ENCODE results near the gene WFS1. TPM values are rescaled to one million over a fixed set of nuclear protein-coding genes. Genes with fewer than 3 reads are reported as not detected.

WFS1 gene
- total and polyA plus RNA-seq, 2 of the 4 experiments (the other 2 are of a cell fraction) = 9.7 to 42.4 TPM

- no peak for DNase-seq
- Histone ChIP-seq H4K91ac (ENCODE audit: insufficient read depth, low read depth, low read length) (no peak overlapping the region), H4K8ac (ENCODE audit: low read depth in 2 of 2, low read length in 2 of 2) (no peak overlapping the region), H3K79me1 (ENCODE audit: low read depth in 1 of 2, low read length in 2 of 2) (no peaks in the 10 kb centered on the region), H2AK5ac (ENCODE audit: low read depth, low read length) (no peak overlapping the region), H3K14ac (replicated peaks; ENCODE audit: low read depth, low read length) (no peak overlapping the region), H3K9me3 (ENCODE audit: control insufficient read depth, insufficient read depth, low read length) (no peaks in the 10 kb centered on the region), H2BK15ac (ENCODE audit: low read depth, low read length) (no peak overlapping the region), H3K4me2 (ENCODE audit: low read depth, low read length) (no peak overlapping the region), H3K27ac (ENCODE audit: insufficient read depth, low read length) (no peak overlapping the region), H3K23ac (ENCODE audit: low read depth, low read length) (no peak overlapping the region), H2AK9ac (replicated peaks; ENCODE audit: low read depth, low read length, poor library complexity) (no peak overlapping the region), H4K5ac (ENCODE audit: low read depth, low read length) (no peak overlapping the region), H3K36me3 (ENCODE audit: control insufficient read depth, insufficient read depth, low read length) (no peaks in the 10 kb centered on the region), H3K4me1 (ENCODE audit: control insufficient read depth, insufficient read depth, low read length) (no peaks in the 10 kb centered on the region), H3K27me3 (ENCODE audit: control insufficient read depth, insufficient read depth, low read length) (peaks cover 10% of the 10 kb centered on the region; the same call in 1 of the 2 replicates), H2BK20ac (ENCODE audit: low read depth, low read length) (no peak overlapping the region), H3K9ac (ENCODE audit: low read depth, low read length) (no peak overlapping the region), H3K18ac (ENCODE audit: low read depth, low read length) (no peak overlapping the region), H3K9me1 (ENCODE audit: insufficient read depth, low read length) (no peaks in the 10 kb centered on the region), H2BK5ac (ENCODE audit: low read depth, low read length, poor library complexity, severe bottlenecking) (no peak overlapping the region), H4K20me1 (ENCODE audit: insufficient read depth, low read length) (no peaks in the 10 kb centered on the region), H3K4ac (ENCODE audit: low read depth, low read length) (no peak overlapping the region), H2AFZ (replicated peaks; ENCODE audit: low read length, poor library complexity) (peak overlapping the region; percentile 32), H2BK120ac (ENCODE audit: low read depth, low read length) (no peak overlapping the region), H3K4me3 (ENCODE audit: insufficient read depth, low read depth, low read length) (no peak overlapping the region), H3K56ac (ENCODE audit: extremely low read depth, insufficient read depth, low read length) (no peak overlapping the region)
- CTCF ChIA-PET = no interaction called here
- dilution Hi-C loops (cut with HindIII; ENCODE audit: low sequenced_read_pairs, unreplicated experiment) = no loop called here
- POLR2A ChIA-PET (ENCODE audit: unreplicated experiment) = no interaction called here
- no TSS peak for BruUV-seq (replicated peaks)
- ATAC-seq (ENCODE audit: low read depth) = no peak
- 66% methylated on average over 20 of the region's 21 CpGs; no CpG with 5 or more reads in 1 of the 2 experiments for WGBS, 2 experiments (ENCODE audit: extremely low coverage in 2 of 2, insufficient read length in 1 of 2)
- no peak for TF ChIP-seq POLR2A (IDR thresholded peaks at IDR 0.05; ENCODE audit: low read depth, low read length)
- no peak for TF ChIP-seq USF2 (IDR thresholded peaks at IDR 0.05; ENCODE audit: low read depth, low read length)
- TF ChIP-seq RAD21 (IDR thresholded peaks at IDR 0.05; ENCODE audit: low read length) = no peak
- TF ChIP-seq NFE2L2 (IDR thresholded peaks at IDR 0.05; ENCODE audit: low read depth, low read length) = no peak
- TF ChIP-seq FOS (IDR thresholded peaks at IDR 0.05; ENCODE audit: low read depth, low read length) = no peak
- TF ChIP-seq MAZ (IDR thresholded peaks at IDR 0.05; ENCODE audit: borderline replicate concordance, low read depth, low read length) = no peak
- intact Hi-C loops (cut with micrococcal nuclease) = no loop called here
- in situ Hi-C loops (cut with MboI; ENCODE audit: low sequenced_read_pairs) = no loop called here
Measured at GRCh38 chr4:6230827-6231662, 38.6 kb upstream of the WFS1 start.

Measured in IMR-90 (cell line).